Measurements from ENCODE around the gene IRF4. TPM values are rescaled to one million over a fixed set of nuclear protein-coding genes. Genes with fewer than 3 reads are reported as not detected.
"Not testable (repeated sequence)": the region's sequence is repeated elsewhere in the genome, so short reads cannot be mapped to it uniquely, and the experiment has no call there.

IRF4 gene
- polyA plus RNA-seq, 12 donors, result 0.27 to 6.1 (median 0.60) TPM; not detected in 2

DNA sequence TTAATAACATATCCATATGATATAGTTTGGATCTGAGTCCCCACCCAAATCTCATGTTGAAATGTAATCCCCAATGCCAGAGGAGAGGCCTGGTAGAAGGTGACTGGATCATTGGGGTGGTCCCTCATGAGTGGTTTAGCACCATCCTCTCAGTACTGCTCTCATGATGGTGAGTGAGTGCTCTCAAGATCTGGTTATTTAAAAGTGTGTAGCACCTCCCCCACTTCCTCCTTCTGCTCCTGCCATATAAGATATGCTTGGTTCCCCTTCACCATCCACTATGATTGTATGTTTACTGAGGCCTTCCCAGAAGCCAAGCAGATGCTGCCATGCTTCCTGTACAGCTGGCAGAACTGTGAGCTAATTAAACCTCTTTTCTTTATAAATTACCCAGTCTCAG, 22.9 kb downstream of the IRF4 start:
- DNase-seq, result no peak

DNA sequence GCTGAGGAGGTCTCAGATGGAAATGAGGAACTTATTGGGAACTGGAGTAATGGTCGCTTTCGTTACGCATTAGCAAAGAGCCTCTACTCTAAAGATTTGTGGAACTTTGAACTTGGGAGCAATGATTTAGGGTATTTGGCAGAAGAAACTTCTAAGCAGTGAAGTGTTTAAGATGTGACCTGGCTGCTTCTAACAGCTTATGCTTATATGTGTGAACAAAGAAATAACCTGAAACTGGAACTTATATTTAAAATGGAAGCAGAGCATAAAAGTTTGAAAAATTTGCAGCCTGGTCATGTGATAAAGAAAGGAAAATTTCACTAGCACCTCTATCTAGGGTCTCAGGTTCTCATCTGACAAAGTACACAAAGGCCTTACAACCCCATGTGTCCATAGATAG, 23.5 kb downstream of the IRF4 start:
- no peak for DNase-seq

DNA sequence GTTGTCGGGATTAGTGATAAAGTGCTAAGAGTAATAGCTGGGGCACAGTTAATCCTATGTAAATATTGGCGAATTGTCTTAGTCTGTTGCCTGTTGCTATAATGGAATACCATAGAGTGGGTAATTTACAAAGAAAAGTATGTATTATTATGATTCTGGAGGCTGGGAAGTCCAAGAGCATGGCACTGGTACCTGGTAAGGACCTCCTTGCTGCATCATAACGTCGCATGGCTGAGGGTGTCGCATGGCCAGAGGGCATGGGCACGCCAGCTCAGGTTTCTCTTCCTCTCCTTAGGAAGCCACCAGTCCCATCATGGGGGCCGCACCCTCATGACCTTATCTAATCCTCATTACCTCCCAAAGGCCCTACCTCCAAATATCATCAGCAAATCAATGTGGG, 29.7 kb downstream of the IRF4 start:
- no peak for DNase-seq

DNA sequence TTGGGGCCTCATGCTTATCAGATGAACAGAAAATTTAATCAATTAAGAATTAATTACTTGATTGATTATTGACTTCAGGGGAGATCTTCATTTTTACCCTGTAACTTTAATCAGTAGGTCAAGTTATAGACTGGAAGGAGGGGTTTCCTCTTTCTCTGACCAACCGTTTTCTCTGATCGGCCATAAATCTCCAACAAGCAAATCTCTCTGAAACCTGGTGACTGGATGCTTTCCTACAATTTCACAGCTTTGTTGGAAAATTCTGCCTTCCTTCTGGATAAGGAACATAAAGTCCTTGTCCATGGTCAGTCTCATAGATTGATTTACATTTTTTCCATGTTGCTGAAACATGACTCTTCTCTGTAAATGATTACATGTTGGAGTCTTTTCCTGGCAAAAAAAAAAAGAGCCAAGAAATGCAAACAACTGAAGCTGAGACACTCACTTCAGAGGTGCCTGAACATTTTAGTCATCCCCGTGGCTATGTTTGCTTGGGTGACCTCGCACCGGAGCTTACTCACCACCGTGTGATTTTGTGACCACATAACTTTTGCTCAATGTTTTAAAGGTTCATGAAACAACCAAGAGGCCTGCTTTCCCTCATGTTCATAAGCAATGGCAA, 31.0 kb downstream of the IRF4 start:
- peak; percentile 28 for DNase-seq

DNA sequence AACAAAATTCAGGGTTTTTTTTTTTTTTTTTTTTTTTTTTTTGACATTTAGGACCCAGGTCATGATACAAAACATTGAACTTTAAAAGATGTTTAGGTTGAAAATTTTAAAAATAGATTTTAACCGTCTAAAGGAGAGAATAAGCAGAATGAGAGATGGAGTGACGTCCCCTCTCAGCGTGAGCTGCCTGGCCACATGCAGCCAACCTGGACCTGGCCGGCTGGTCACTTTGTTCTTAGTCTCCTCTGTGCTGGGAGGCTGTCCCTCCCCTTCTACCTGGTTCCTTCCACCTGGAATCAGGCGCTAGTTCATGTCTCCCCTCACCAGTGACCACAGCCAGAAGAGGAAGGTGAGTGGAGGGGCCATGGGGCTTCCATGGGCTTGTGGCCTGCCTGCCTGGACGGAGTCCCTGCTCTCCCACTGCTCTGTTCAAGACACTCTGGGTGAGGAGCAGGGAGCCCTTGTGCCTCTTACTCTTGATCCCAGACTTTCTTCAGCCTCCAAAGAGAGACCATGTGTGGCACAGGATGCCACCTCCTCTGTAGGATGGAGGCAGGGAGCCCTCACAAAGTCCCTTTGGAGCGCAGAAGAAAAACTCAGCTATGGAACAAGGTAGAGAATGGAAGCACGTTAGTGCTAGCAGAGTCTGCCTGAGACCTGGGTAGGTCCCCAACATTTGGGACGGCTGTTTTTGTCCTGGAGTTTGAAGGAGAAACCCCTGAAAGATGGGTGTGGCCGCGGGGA, 31.7 kb downstream of the IRF4 start:
- DNase-seq, result no peak

DNA sequence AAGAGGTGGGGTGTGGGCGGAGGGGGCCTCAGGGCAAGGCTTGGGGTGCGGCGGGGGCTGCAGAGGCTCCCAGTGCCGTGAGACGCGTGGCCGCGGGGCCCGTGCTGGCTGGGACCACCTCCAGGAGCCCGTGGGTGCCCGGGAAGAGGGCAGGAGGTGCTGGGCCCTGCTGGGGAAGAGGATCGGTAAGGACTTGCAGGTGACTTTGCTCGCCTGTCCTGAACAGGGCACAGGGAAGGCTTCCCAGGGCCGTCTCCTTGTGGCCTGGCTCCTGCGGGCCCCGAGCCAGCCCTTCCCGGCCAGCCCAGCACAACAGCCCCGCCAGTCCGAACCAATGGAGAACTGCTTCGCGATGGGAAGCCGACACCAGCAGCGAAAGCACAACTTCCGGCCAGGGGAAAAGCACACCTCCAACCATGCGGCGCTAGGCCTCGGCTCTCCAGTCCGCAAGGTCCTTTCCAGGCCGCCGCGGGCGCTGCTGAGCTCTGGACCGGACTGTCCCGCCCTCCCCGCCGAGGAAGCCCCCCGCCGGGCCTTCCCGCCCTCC, 32.3 kb downstream of the IRF4 start:
- DNase-seq, result no peak

DNA sequence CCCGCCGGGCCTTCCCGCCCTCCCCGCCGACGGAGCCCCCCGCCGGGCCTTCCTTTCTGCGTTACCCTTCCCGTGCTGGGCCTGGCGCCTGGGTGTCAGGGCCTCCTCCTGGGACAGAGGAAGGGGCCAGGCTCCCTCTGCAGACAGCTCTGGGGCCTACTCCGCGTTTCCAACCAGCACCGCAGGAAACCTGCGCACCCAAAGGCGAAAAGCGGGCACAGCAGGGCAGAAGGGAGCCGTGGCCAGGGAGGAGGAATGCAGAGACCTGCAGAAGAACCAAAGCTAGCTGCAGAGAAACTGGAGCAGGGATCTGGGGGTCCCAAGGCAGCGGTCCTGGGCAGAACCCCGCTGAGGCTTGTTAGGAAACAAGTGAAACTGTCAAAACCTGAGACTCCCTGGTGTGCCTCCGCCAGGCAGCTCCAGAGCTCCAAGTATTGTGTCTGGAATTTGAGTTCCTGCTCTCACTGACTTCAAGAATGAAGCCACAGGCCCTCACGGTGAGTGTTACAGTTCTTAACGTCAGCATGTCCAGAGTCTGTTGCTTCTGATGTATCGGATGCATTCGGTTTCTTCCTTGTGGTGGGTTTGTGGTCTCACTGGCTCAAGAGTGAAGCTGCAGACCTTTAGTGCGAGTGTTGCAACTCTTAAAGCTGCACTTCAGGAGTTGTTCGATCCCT, 33.3 kb downstream of the IRF4 start:
- no peak for DNase-seq

DNA sequence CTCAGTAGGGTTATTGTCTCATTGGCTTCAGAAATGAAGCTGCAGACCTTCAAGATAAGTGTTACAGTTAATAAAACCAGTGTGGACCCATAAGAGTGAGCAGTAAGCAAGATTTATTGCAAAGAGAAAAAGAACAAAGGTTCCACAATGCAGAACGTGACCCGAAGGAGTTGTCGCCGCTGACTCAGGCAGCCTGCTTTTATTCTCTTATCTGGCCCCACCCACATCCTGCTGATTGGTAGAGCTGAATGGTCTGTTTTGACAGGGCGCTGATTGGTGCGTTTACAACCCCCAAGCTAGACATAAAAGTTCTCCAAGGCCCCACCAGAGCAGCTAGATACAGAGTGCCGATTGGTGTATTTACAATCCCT, 33.9 kb downstream of the IRF4 start:
- DNase-seq, result not testable (repeated sequence)

DNA sequence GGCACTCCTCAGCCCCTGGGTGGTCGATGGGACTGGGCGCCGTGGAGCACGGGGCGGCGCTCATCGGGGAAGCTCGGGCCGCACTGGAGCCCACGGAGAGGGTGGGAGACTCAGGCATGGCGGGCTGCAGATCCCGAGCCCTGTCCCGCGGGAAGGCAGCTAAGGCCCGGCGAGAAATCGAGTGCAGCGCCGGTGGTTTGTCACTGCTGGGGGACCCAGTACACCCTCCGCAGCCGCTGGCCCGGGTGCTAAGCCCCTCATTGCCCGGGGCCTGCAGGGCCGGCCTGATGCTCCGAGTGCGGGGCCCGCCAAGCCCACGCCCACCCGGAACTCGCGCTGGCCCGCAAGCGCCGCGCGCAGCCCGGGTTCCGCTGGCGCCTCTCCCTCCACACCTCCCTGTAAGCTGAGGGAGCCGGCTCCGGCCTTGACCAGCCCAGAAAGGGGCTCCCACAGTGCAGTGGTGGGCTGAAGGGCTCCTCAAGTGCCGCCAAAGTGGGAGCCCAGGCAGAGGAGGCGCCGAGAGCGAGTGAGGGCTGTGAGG, 34.7 kb downstream of the IRF4 start:
- DNase-seq, result not testable (repeated sequence)

DNA sequence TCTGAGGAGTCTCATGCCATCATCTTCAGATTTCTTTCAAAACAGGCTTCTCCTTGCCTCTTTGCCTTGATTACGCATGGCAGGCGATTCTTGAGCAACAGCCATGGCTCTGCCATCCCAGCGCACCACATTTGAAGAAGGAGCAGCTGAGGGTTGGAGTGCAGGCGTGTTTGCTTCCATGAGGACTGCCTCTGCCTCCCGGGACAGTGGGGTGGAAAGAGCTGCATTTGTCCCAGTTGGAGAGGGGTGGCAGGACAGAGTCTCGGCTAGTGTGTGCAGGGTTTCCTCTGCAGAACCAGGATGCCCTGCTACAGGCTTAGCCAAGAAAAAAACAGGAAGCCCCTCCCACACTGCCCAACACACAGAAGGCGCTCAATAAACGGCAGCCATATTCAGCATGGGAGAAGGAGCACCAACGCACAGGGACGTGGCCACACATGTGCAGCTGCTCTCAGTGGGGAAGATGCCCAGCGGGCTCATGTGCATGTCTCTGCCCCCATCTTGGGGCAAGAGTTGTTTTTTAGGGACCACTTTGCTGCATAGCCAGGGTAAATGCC, 36.6 kb downstream of the IRF4 start:
- DNase-seq, result no peak

DNA sequence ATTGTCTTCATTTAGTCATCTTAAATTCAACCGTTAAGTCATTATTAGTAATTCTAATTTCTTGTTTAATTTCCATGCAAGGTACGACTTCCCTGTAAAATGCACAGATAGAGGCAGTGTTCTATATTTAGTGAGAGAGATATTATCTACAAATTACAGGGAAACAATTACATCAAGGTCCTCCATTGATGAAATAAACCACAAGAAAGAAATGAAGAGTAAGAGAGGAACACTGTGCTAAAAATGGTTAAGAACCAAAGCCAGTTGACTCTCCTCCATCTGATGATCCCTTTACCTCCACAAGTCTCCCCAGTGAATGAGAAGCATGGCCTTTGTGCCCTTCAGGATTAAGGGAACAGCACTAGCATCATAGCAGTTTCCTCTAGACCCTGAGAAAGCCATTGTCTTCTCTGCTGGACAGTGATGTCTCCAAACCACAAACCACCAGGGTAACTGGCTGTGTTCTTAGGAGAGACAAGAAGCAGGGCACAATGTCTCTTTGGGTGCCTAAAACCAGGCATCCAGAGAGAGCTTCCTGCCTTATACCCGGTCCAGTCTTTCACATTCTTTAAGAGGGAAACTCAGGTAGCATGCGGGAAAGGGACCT, 38.1 kb downstream of the IRF4 start:
- DNase-seq, result no peak

DNA sequence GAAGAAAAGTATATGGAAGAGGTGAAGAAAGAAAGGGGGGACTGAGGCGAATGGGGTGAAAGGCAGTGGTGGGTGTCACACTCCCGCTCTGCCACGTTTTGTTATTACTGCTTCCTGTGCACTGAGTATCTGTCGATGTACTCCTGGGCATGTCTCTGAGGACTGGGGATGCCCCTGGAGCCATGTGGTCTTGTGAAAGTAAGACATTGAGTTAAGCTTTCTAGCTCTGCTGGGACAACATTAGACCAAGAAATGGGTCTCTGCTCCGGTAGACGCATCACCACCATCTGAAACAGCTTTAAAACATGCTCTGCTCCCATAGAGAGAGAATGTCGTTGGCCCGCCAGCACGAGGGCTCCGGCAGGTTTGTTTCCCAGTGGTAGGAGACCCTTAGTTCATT, 40.0 kb downstream of the IRF4 start:
- DNase-seq, result no peak

DNA sequence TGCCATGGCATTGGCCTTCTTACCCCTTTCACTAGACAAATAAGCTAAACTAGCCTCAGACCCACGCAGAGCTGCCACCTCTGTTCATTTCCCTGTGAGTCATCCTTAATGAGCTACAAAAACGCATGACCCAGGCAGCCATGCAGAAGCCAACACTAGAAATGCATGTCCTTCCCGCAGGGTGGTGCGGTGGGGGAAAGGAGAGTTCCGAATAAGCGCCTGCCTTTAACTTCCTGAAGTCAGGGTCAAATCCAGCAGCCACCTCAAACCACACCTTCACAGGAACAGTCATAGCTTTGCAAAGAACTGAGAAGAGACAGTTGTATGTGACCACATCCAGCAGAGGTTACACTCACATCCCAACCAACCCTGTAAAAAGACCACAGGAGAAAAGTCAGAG, 40.4 kb downstream of the IRF4 start:
- no peak for DNase-seq

DNA sequence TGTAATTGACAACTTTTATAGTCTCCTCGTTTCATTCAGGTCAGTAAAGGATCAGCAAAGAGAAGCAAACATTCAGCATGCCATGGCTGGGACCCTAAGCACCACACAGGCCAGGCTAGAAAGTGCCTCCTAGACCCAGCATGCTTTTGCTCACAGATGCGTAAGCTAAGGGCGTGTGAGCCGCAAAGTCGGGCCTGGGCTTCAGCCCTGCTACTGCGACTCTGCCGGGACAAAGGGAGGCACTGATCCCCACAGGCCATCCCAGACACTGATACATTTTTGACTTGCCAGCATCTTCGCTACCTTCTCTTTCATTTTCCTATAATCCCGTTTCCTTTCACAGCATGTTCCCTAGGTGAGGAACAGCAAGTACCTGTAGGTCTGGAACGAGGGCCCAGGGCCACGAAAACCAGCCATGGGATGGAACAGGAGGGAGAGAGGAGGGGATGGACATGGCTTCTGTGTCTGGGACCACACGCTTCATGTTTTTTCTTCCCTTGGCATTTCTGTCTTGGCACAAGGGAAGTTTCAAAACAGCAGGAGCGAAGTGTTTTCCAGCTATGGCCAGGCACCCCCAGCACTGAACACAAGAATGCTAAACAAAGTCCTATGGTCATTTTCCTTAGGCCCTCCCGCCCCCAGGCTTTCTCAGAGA, 42.6 kb downstream of the IRF4 start:
- DNase-seq, result no peak

DNA sequence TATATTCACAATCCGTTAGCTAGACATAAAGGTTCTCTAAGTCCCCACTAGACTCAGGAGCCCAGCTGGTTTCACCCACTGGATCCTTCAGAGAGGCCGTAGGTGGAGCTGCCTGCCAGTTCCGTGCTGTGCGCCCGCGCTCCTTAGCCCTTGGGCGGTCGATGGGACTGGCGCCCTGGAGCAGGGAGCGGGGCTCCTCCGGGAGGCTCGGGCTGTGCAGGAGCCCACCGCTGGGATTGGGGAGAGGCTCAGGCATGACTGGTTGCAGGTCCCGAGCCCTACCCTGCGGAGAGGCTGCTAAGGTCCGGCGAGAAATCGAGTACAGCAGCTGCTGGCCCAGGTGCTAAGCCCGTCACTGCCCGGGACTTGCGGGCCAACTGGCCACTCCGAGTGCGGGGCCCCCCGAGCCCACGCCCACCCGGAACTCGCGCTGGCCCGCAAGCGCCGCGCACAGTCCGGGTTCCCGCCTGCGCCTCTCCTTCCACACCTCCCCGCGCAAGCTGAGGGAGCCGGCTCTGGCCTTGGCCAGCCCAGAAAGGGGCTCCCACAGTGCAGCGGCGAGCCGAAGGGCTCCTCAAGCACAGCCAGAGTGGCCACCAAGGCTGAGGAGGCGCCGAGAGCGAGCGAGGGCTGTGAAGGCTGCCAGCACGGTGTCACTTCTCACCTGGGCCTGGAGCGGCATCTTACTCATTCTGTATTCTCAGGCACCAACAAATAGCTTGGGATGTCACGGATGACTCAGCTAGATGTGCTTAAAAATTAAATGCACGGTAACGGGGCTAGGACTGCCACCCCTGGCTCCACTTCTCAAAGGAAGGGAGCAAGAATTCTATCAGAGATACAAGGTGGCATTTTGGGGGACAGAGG, 44.1 kb downstream of the IRF4 start:
- no peak for DNase-seq

DNA sequence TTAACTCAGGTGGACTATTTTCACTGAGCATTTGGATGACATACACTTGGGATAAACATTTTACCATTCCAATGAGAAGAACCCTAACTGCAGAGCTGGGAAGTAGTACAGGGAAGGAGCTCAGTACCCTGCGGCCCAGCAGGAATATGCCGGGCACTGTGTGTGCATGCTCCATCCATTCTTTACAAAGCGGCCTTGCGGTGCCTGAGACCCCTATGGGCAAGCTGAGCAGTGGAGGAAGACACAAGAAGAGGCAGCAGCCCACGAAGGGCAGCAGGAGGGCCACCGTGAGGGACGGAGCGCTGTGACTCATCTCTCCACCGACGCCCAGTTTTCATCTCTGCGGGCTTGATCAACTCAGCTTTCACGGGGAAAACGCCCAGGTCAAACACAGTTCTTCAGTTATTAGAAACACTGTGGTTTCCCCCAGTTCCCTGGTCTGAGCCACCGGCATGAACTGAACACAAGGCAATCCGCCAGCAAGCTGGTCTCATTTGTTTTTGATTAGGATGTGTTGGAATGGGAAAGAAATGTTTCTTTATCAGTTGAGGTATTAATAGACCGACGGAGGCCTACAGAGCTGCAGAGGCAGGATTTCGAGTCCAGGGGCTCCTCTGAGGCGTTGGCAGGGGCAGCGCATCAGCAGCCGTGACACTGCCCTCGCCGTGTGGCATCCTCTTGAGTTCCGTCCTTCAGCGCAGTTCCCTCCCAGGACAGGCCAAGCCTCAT, 44.9 kb downstream of the IRF4 start:
- no peak for DNase-seq

DNA sequence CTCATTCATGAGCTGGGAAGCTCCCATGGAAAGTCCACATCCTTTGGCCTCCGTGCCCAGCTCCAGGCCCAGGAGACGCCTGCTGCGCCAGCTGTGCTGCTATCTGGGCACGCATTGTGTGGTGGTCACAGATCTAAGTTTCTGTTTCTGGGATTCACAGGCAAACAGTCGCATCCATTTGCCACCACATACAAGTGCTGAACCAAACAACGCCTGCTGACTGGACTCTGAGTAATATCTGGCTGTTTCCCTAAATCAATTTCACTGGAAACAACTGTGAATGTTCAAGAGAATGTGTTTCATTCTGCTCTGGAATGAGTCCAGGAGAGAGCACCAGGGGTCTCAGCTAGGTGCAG, 45.5 kb downstream of the IRF4 start:
- no peak for DNase-seq

DNA sequence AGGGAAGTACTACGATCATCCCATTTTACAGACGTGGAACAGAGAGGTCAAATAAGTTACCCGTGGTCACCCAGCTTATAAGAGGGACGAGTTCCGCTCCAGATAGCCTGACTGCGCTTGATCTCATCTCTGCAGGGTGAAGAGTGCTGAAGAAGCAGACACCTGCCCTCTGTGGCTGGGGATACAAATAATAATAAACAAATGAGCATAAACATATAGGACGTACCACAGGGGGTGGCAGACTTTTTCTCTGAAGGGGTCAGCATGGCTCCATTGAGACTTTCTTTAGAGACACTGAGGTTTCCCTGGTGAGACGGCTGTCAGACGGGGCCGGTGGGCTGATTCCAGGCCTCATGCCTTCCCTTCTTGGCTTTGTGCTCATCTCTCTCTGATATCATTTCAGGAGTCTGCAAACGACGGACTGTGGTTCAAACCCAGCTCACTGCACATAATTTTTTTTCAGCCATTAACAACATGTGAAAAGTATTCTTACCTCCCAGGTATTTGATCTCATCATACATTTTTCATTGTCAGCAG, 47.1 kb downstream of the IRF4 start:
- DNase-seq, result no peak

DNA sequence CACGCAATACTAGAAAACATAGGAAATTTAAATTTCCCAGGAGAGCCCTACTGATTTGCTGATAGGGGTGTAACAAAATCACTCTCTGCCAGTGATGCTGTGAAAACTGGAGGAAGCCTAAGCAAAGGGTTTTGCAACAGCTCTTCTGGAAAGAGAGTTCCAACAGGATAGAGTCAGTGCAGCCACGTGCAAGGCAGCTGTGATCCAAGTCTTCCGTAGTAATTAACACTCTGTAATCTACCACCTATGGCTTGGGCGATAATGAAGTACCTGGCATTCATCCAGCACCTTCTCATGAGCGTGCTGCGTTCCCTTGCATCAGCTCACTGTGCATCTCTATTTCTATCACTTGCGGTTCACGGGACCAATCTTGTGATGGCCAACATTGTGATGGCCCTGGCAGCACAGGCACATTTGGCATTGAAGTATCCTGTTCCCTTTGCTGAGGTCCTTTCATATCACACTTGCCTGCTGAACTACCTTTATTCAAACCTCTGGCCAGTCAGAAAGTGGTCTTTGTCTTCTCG, 48.2 kb downstream of the IRF4 start:
- DNase-seq, result no peak

All from muscle of arm (tissue), 12 donors.